ENCODE data around the gene ST3GAL5.

ST3GAL5 gene

GRCh38 chr2:85864654-85865053 lies 24.1 kb downstream of the ST3GAL5 start:
- DNase-seq = no peak

GRCh38 chr2:85862426-85862825 lies 26.4 kb downstream of the ST3GAL5 start:
- DNase-seq = no peak

GRCh38 chr2:85861650-85862049 lies 27.1 kb downstream of the ST3GAL5 start:
- no peak for DNase-seq

- peak; percentile 29 for DNase-seq
These were observed 27.6 kb downstream of the ST3GAL5 start for GRCh38 chr2:85861180-85861579.

GRCh38 chr2:85858841-85859240 lies 29.9 kb downstream of the ST3GAL5 start:
- DNase-seq = no peak

- DNase-seq = no peak
These were observed 33.9 kb downstream of the ST3GAL5 start for GRCh38 chr2:85854897-85855296.

- no peak for DNase-seq
These were observed 34.7 kb downstream of the ST3GAL5 start for GRCh38 chr2:85854166-85854509.

- no peak for DNase-seq
These were observed 35.2 kb downstream of the ST3GAL5 start for GRCh38 chr2:85853499-85854165.

GRCh38 chr2:85852937-85853498 lies 35.8 kb downstream of the ST3GAL5 start:
- no peak for DNase-seq

- no peak for DNase-seq
These were observed 36.5 kb downstream of the ST3GAL5 start for GRCh38 chr2:85852152-85852840.

GRCh38 chr2:85851253-85852151 lies 37.3 kb downstream of the ST3GAL5 start:
- no peak for DNase-seq

GRCh38 chr2:85850451-85850850 lies 38.3 kb downstream of the ST3GAL5 start:
- no peak for DNase-seq

GRCh38 chr2:85847051-85847588 lies 41.7 kb downstream of the ST3GAL5 start:
- DNase-seq = no peak

- no peak for DNase-seq
These were observed 42.4 kb downstream of the ST3GAL5 start for GRCh38 chr2:85846411-85846810.

- DNase-seq = no peak
These were observed 44.3 kb downstream of the ST3GAL5 start for GRCh38 chr2:85844486-85844885.

GRCh38 chr2:85843543-85843942 lies 45.2 kb downstream of the ST3GAL5 start:
- peak; percentile 45 for DNase-seq

GRCh38 chr2:85840091-85840490 lies 48.7 kb downstream of the ST3GAL5 start:
- DNase-seq = no peak

- DNase-seq = no peak
These were observed 49.3 kb downstream of the ST3GAL5 start for GRCh38 chr2:85839461-85839860.

GRCh38 chr2:85838641-85839040 lies 50.1 kb downstream of the ST3GAL5 start:
- DNase-seq = no peak

- DNase-seq = no peak
These were observed 50.6 kb downstream of the ST3GAL5 start for GRCh38 chr2:85838181-85838580.

GRCh38 chr2:85834466-85834865 lies 54.3 kb downstream of the ST3GAL5 start:
- DNase-seq = no peak

GRCh38 chr2:85831735-85832134 lies 57.1 kb downstream of the ST3GAL5 start:
- DNase-seq = no peak

GRCh38 chr2:85830645-85831044 lies 58.1 kb downstream of the ST3GAL5 start:
- DNase-seq = no peak
